ENCODE results near the gene USP16.
"Not testable (repeated sequence)": the region's sequence is repeated elsewhere in the genome, so short reads cannot be mapped to it uniquely, and the experiment has no call there.

The USP16 gene
- total RNA-seq = 133 to 171 (median 154) reads per million in 4 experiments

DNA sequence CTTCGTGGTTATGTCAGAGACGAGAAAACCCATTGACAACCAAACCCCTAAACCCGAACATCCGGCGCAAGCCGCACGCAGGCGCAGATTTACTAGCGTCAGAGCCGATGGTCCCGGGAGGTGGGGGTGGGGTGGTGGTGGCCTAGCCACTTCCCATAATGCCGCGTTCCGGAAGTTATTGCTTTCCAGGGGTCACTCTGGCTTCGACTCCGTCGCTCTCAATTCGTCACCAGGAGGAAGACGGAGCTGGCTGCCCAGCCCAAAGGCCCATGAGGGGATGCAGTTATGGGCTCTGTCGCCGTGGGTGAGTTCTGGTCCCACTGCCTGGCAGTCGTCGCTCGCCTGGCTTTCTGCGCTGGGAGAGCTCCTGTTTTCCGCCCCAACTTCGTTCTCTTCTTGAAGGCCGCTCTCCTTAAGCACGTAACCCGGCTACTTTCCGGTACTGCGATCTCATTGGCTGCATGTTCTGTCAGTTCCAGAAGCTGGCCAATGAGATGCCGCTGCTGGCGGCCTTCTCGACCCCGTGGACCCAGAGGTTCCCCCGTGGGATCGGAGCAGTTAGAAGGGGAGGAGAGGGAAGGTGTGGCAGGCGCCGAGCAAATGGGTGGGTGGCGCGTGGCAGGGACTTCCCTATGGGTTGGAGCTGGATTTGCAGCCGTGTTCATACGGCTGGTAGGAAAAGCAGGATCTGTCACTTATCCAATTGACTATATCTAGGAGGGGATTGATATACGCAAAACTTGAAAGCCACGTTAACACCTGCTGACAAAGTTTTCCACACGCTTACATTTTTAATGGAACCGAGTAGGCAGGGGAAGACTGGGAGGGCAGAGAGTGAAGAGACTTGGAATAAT, at the start of gene USP16:
Gene USP16, plus strand, starts transcription at position 195 of the 854 bp plus-strand sequence. CDS start 3,246 bp downstream, outside the sequence.
- DNase-seq = peak; percentile 92

GRCh38 chr21:28975397-28975796, 49.1 kb upstream of the USP16 start:
- no peak for DNase-seq

DNA sequence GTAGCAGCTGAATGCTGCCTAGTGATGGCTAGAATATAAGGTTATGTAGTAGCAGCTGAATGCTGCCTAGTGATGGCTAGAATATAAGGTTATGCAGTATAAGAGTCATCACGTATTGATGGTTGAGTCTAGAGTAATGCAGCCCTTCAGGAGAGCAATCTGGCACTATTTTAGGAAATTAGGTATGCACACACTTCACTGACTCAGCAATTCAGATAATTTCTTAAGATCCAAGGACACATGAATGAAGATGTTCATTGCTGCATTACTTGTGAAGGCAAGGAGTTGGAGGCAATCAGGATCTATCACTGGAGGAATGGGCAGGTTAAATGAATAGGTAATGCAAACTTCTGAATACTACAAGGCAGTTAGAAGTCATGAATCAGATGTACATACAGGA, 45.4 kb upstream of the USP16 start:
- no peak for DNase-seq

DNA sequence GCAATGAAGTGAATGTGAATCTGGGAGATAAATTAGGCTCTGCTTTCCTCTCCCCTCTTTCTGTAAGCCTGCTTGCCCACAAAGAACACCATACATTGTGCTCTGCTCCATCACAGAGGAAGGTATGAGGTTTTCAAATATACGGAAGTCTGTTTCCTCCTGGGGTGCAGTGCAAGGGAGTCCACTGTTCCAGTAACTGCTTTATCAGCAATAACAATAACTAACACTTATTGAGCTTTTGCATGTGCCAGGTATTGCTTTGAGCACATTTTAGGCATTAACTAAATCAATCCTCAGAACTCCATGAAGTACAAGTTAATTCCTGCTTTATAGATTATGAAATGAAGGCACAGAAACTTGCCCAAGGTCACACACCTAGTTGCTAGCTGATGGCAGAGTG, 41.8 kb upstream of the USP16 start:
- DNase-seq = no peak

DNA sequence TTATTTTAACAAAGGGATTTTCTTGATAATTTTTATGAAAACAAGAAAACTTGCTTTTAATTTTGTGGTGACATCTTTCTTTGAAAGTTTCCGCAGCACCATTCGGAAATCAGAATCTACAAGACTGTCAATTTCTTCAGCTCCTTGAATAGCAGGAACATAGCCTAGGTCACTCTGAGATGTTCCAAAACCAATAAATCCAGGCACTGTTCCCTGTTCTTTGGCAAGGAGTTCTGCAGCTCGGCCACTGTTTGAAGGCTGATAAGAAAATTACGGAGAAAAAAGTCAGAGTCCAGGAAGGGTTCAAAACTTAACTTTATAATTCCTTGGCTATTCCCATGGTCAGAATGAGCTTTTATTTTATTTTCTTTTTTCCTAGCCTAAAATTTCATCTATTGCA, 37.8 kb upstream of the USP16 start:
- DNase-seq = no peak

- DNase-seq = not testable (repeated sequence)
Measured at GRCh38 chr21:28988146-28988545, 36.3 kb upstream of the USP16 start.

DNA sequence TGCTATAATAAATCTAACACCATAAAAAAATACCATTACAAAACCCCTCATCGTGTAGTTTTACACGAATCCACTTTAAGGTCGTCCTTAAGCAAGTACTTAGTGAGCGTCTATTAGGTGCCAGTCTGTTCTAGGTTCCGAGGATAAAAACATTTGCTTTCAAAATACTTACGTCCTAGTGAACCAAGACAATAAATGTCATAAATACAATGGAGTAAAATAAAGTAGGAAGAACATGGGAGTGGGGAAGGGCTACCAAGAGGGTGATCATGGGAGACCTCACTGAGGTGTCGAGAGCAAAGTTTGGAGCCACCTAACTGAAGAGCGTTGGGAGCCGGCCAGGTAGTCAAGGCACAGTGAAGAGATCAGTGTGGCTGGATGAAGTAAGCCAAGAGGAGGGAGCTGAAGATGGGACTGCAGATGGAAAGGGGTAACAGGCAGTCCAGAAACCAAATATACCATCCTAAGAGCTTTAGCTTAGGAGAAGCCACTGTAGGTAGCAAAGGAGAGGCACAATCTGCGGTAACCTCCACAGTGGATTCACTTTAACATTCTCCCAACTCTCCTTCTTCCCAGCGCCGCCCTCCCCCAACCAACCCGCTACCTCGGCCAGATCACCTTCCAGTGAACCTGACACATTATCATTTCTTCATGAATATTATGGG, 32.5 kb upstream of the USP16 start:
- no peak for DNase-seq

- peak; percentile 97 for DNase-seq
Measured at GRCh38 chr21:28992526-28993292, 31.8 kb upstream of the USP16 start, which contains the start of gene LTN1. Gene LTN1, minus strand, starts transcription at chr21:28992877. Its CDS starts 72 bp downstream, at chr21:28992805.

DNA sequence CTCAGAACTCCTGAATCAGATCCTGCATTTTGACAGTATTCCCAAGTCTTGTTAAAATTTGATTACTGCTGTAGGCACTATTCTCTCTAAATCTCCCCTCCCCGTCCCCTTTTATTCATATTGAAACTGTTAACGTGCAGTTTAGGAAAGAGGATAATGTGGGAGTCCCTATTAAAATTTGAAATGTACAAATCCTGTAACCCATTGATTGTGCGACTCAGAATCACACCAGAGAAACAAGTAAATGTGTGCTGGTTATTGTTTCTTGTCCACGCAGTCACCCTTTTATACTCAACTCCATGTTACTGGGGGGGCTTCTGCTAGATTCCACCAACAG, 31.2 kb upstream of the USP16 start:
- DNase-seq = no peak

- DNase-seq = peak; percentile 93
Measured at GRCh38 chr21:29002442-29003144, 21.9 kb upstream of the USP16 start.

DNA sequence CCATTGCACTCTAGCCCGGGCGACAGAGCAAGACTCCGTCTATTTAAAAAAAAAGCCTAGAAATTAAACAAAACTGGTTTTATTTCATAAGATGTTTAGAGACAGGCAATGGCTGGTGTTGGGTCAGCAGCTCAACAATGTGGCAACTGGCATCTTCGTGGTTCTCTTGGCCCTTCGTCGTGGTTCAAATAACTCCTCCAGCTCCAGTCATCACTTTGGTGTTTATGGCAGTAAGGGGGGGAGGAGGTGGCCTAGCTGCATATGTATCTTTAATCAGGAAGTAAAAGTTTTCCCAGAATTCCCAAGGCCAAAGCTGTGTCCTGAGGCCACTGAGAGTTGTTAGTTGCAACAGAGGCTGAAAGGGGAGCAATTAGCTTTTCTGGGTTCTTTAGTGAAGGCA, 18.8 kb upstream of the USP16 start:
- no peak for DNase-seq

GRCh38 chr21:29007135-29007534, 17.3 kb upstream of the USP16 start:
- no peak for DNase-seq

DNA sequence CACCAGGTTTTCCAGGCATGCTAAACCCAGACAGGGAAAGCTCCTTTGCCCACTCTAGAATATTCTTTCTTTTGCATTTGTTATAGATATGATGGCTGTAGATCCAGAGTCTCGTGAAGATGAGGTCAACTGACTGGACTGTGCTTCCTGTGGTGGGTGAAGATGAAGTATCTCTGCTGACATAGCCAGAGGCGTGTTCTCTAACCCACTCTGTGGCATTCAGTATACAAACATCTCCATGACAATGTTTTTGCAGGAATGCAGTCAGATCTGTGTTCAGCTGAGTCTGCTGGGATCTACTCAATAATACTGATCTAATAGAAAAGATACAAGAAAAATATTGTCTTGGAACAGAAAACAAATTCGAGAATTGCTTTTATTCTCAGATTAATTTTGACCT, 16.7 kb upstream of the USP16 start:
- DNase-seq = no peak

GRCh38 chr21:29008367-29008766, 16.1 kb upstream of the USP16 start:
- DNase-seq = no peak

DNA sequence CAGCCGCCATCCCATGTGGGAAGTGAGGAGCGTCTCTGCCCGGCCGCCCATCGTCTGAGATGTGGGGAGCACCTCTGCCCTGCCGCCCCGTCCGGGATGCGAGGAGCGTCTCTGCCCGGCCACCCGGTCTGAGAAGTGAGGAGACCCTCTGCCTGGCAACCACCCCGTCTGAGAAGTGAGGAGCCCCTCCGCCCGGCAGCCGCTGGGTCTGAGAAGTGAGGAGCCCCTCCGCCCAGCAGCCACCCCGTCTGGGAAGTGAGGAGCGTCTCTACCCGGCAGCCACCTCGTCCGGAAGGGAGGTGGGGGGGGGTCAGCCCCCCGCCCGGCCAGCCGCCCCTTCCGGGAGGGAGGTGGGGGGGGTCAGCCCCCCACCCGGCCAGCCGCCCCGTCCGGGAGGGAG, 13.2 kb upstream of the USP16 start:
- DNase-seq = not testable (repeated sequence)

DNA sequence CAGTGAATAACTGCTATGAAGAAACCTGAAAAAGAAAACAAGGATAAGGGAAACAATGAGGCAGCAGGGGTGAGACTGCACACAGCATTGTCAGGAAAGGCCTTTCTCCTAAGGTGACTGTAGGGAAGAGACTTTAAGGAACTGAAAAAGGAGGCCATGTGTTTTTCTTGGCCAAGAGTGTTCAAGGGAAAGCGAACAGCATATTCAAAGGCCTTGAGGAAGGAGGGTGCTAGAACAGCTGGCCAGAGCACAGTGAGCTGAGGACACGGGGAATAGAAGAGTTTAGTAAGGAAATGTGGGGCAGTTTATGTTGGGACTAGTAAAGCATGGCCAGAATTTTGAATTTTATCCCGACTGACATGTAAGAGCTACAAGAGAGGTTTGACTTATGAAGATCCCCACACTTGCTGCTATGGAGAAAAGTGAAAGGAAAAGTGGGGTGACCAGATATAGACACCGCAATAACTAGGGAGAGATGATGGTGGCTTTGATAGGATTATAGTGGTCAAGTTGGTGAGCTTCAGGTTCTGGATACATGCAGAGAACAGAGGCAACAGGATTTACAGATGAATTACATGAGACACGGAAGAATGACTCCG, 6.7 kb upstream of the USP16 start:
- no peak for DNase-seq

- DNase-seq = no peak
Measured at GRCh38 chr21:29018540-29018939, 5.9 kb upstream of the USP16 start.

- DNase-seq = no peak
Measured at GRCh38 chr21:29022166-29022565, 2.3 kb upstream of the USP16 start.

DNA sequence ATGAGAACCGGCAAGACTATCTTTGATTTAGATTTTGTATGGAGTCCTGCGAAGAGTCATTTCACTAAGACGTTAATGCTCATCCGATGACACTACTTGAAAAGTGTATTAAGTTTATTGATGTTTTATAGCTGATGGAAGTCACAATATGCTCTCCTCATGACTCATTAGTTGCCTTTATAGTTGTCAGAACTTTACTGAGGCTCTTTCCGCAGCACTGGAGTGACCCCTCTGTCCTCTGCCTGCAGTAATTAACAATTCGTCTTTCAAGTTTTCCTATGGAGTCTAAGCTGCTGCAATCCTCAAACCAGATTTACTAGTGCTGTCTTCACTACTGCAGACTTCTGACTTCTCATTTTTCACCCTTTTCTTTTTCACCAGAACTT, 853 bp downstream of the USP16 start:
- no peak for DNase-seq

GRCh38 chr21:29029524-29029923, 5.1 kb downstream of the USP16 start:
- DNase-seq = no peak

GRCh38 chr21:29030909-29031308, 6.4 kb downstream of the USP16 start:
- no peak for DNase-seq

DNA sequence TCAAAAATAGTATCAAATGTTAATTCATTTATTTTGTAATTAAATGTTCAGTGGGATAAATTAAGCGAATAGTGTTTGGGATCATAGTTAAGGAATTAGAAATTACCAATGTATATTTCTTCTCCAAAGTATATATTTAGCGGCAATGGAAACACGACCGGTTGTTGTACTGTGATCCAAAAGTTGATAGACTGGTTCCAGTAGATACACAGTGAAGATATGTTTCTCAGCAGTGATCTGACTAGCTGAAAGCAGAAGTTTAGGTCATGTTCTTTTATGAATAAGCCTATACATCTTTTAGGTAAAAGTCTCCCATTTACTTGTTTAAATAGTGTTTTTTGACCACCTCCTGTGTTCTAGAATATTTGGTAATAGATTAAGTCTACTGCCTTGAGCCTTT, 8.8 kb downstream of the USP16 start:
- no peak for DNase-seq

Measured in effector CD8-positive, alpha-beta T cell (primary cell).